Erythroblast (primary cell): ENCODE results near the gene SLC22A1.
"Not testable (repeated sequence)": the region's sequence is repeated elsewhere in the genome, so short reads cannot be mapped to it uniquely, and the experiment has no call there.

Source experiments
- DNase-seq, 2 experiments: peaks; one replicate each; lab custom pipeline; 2025; lab: John Stamatoyannopoulos, UW
- GATA1 ChIP-seq: IDR thresholded peaks from 2 replicates; pipeline ENCODE4 v1.6.1; 2011; ENCODE audit warnings: low read depth, mild to moderate bottlenecking, control low read depth, low read length, moderate library complexity
- POLR2A ChIP-seq: IDR thresholded peaks from 2 replicates; pipeline ENCODE4 v1.6.1; 2011; ENCODE audit warnings: mild to moderate bottlenecking, low read length

The SLC22A1 gene

DNA sequence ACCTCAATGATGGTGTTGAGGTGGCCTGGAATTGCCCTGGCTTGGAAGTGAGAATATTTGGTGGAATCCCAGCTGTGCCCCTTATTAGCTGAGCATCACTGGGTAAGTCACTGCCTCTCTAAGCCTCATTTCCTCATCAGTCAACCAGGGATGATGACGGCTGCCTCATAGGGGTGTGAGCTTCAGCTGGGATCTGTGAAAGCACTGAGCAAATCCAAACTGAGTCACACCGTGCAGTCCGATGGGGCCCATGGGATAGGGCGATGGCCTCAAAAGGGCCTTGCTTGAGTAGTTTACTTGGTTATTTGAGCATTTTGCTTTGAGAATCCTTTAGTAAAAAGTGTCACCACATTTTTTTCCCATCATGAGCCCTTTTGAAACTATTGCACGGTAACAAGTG is 1.1 kb downstream of the SLC22A1 start:
- no peak for TF ChIP-seq POLR2A
- TF ChIP-seq GATA1: no peak
- DNase-seq: no peak

DNA sequence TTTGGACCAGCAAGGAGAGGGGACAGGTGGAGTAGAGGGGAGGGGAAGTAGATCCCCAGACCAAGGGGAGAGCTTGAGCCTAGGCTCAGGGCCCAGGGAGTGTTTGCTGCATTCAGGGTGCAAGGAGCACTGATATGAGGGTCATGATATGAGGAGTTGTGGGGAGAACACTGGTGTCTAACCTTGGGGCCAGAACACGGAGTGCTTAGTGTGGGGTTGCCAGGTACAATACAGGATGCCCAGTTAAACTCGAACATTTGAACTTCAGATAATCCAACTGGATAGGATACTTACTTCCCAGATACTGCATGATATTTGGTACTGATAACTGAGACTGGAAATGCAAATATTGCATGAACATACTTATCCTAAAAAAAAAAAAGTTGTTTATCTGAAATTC is 2.4 kb downstream of the SLC22A1 start:
- TF ChIP-seq POLR2A (no peak), GATA1 (no peak)
- DNase-seq: no peak

DNA sequence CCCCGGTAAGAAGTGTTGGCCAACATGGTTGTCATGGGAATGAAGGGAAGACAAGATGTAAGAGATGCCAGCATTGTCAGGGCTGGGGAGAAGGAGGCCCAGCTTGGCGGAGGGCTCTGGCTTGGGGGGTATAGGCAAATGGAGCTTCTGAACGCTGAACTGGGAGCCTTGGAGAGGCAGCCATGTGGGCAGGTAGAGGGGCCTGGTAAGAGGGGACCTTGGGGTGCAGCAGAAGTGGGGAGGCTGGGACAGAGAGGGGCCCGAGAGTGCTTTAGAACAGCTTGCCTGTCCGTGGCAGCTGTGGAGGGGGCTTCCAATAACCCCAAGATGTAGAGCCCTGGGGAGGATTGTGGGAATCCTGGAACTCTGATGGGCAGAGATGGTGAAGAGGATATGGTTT is 3.0 kb downstream of the SLC22A1 start:
- DNase-seq: no peak
- no peak for TF ChIP-seq POLR2A
- TF ChIP-seq GATA1: no peak

DNA sequence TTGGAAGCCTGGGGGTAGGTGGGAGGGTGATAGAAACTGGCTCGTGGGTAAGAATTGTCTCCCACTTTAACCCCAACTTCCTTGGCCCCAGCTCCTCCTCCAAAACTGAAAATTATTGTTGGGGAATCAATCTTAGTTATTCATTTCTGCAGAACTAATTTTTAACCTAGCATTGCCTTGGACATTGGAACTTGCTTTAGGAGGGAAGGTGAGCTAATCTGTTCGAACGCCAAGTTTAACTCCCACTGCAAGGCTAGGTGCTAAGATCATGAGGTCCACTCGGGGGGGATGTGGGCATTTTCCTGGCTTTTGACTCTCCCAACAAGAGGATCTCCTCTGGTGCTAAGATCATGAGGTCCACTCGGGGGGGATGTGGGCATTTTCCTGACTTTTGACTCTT is 3.5 kb downstream of the SLC22A1 start:
- not testable (repeated sequence) for DNase-seq

DNA sequence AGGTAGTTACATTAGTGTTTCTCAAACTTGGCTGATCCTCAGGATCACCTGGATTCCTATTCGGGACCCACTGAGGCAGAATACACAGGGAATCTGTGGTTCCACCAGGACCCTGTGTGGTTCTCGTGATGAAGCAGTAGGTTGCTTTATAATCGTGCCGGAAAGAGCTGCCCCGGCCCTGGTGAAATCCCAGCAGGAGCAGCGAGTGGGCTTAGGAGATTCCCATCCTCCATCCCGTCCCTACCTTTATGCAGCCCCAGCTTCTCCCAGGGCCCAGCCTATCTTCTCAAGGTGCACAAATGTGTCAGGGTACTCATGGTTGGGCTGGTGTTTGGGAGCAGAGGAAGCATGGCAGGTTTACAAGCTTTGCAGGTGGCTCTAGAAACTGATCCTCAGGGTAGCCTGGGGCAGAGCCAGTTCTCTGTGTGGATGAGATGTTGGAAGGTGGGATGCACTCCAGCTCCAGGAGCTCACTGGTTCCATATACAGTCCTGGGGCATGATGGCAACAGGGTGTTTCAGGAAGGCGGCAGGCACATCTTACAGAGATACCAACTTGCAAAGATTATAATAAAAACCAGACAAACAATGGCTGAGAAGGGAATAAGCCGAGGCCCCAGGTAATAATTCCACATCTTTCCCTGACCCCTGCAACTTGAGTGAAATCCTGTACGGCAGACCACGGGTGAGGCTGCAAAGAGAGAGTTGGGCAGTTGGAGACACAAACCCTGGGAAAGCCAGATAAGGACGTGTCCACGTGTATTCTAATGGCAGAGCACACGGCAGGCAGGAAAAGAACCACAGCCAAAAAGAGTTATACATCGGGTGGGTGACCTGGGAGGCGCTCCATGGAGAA is 5.9 kb downstream of the SLC22A1 start:
- TF ChIP-seq POLR2A (no peak), GATA1 (no peak)
- no peak for DNase-seq

DNA sequence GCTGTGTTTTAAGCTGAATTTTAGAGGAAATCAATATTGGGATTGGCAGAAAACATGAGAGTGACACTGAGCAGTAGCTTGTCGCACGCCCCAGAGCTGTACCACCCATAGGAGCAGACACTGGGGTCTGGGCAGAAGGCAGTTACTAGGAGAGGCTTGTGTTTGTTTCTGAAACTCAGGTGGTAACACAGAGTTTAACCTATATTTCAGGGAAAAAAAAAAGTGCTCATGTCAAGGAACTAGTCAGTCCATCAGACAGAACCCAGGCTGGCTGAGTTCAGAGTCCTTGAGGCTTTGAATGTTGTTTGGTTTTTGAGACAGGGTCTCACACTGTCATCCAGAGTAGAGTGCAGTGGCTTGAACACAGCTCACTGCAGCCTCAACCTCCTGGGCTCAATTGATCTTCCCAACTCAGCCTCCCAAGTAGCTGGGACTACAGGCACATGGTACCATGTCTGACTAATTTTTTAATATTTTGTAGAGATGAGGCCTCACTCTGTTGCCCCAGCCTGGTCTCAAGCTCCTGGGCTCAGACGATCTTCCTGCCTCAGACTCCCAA is 6.6 kb downstream of the SLC22A1 start:
- no peak for DNase-seq
- TF ChIP-seq GATA1: no peak
- TF ChIP-seq POLR2A: no peak

DNA sequence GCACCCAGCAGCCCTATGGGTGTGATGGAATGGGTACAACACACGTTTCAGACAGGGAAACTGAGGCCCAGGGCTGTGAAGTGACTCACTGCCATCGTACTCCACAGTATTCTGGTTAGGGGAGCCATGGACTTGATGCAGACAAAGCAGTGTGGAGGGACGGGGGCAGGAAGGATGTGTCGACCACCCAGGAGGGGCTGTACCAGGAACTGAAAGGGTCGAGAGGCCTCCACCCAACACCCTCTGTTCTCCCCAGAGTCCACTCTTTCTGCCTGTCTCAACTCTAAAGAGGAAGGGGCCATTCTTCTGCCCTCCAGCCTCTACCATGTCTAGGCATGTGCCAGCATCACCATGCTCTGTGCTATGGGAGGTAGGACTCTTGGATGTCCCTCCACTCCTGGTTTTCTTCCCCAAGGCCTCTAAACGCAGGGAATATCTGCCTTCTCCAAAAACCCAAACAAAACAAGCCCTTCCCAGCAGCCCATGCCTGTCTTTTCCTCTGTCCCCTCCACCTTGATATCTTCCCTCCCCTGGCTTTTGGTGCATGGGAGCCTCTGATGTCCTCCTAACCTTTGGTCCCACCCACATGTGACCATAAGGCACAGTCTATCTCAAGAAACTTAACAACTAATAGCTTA is 7.4 kb downstream of the SLC22A1 start:
- no peak for DNase-seq
- TF ChIP-seq POLR2A (no peak), GATA1 (no peak)

DNA sequence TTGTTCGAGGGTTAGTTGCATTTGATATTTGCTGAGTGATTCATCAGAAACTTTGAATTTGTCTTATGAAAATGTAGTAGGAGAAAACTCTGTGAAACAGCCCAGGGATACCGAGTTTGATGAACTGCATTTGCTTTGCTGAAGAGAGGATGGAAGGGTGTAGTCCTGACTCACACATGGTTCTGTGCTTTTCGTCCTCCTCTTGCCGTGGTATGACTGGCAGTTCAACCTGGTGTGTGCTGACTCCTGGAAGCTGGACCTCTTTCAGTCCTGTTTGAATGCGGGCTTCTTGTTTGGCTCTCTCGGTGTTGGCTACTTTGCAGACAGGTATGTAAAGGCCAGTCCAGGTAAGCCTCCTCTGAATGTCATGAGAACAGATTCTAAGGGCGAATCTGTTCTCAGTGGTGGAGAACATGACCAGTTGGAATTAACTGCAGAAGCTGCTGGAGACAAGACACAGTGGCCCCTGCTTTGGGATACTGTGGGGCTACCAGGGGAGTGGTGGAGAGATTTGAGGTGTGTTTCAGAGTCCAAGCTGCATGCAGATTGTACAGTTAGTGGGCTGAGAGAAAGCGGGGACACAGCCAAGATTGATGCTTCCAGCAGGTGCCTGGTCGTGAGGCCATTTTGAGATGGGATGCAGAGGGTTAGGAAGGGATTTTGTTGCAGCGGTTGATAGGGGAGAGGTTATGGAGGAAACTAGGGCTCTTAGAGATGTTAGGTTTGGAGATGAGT is 8.4 kb downstream of the SLC22A1 start:
- DNase-seq: no peak

DNA sequence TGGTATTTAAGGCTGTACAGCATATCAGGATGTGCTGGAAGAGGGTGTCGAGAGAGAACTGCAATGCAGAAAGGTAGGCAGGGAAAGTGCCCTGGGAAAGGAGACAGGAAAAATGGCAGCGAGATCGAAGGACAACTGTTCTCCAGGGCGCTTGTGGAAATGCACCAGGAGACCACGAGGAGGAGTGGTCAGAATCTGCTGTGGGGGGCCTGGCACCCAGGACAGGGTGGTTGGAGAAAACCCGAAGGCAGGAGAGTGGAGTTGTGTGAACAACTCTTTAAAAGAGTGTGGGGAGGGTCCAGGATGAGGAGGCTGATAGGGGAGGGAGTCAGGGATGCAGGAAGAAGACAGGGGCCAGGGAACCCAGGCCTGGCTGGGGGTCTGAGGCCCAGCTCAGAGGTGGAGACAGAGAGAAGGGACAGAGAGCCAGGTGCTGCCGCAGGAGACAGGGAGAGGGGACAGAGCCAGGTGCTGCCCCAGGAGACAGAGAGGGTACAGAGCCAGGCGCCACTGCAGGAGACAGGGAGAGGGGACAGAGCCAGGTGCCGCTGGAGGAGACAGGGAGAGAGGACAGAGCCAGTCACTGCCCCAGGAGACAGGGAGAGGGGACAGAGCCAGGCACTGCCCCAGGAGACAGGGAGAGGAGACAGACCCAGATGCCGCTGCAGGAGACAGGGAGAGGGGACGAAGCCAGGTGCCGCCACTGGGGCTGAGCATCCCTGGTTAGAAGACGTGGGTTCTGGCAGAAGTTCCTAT is 9.3 kb downstream of the SLC22A1 start:
- no peak for DNase-seq
- no peak for TF ChIP-seq POLR2A
- no peak for TF ChIP-seq GATA1

More for the DNA sequence above, 8.4 kb downstream of the SLC22A1 start:
- no peak for TF ChIP-seq GATA1
- TF ChIP-seq POLR2A: no peak

DNA sequence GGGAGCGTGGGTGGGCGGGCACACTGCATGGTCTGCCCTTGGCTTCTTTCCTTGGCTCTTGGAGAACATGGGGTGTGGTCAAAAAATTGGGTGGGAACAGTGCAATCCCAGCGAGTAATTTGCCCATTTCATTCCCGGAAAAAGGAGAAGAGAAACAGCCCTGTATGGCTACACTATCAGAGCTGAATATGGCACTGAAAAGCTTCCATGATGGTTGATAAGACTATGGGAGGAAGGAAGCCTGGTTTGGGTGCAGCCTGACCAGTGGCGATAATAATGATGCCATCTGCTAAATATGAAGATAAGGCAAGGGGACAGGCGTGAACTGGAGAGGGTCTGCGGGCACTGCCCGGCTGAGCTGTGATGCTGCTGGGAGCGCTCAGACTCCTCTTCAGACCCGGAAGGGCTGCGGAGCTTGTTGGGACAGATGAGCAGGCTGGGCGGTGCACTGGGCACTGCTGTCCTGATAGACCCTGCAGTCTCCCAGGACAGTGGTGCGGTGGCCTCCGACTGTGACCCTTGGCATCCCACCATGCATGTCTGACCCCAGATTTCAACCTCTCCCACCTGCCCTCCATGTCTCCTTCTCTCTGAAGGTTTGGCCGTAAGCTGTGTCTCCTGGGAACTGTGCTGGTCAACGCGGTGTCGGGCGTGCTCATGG is 10.2 kb downstream of the SLC22A1 start:
- DNase-seq: no peak
- no peak for TF ChIP-seq POLR2A
- no peak for TF ChIP-seq GATA1

DNA sequence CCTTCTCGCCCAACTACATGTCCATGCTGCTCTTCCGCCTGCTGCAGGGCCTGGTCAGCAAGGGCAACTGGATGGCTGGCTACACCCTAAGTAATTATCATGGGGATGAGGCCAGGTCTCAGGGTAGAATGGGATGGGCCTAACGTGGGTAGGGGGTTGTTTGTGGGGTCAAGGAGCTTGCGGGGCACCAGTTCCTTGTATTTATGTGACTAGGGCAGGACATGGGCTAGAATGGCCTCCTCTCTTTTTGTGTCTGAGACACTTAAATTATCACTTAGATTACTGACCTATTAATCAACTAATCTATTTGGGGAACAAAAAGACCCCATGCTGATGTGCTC is 10.7 kb downstream of the SLC22A1 start:
- DNase-seq: no peak
- no peak for TF ChIP-seq GATA1
- no peak for TF ChIP-seq POLR2A

DNA sequence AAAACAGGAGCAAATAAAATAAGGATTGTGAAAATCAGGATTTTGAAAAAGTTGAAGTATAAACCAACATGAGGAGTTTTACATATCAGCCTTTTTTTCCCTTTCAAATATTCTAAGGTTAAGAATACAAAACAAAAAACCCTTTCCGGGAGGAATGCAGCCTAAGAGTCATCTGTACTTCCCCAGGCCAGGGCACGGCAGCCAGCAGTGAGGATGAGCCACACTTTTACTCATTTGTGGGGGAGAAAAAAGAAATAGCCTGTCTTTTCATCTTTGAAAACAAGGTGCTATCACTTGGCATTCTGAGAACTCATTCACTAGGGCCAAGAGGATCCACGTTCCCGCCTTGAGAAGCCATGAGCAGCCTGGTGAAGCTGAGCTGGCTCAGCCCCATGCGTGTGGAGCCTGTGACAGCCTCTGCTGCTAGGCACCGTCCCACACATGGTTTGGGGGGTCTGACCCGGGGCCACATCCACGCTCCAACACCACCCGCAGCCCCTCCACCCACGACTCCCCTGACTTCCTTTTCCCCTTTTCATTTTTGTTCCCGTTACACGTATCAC is 11.2 kb downstream of the SLC22A1 start:
- TF ChIP-seq POLR2A: no peak
- TF ChIP-seq GATA1: no peak
- no peak for DNase-seq
